ENCODE results near the gene ITGA8. TPM values are rescaled to one million over a fixed set of nuclear protein-coding genes. Genes with fewer than 3 reads are reported as not detected.

ITGA8 gene
- polyA plus RNA-seq, 1 donor (not counting 4 experiments of a cell fraction or from before 2014, with no cell fraction given) = not detected

GRCh38 chr10:15627617-15628196 is 92.0 kb downstream of the ITGA8 start:
- Histone ChIP-seq H3K9me3 (ENCODE audit: control insufficient read depth, low read depth, low read length) (no peaks in the 10 kb centered on the region), H3K79me2 (ENCODE audit: control insufficient read depth, insufficient read depth, low read length) (no peaks in the 10 kb centered on the region), H4K20me1 (ENCODE audit: control insufficient read depth, extremely low read depth, insufficient read depth, low read length) (no peaks in the 10 kb centered on the region), H3K9ac (ENCODE audit: control insufficient read depth, extremely low read depth, insufficient read depth, low read length) (no peak overlapping the region), H3K4me3 (ENCODE audit: control insufficient read depth in 2 of 3, extremely low read depth in 1 of 3, insufficient read depth in 2 of 3, low read depth in 1 of 3, low read length in 3 of 3) (no peak overlapping the region), H2AFZ (ENCODE audit: control insufficient read depth, low read length) (no peak overlapping the region), H3K9me1 (ENCODE audit: control insufficient read depth, extremely low read depth, insufficient read depth, low read length) (no peaks in the 10 kb centered on the region), H3K27ac (ENCODE audit: control insufficient read depth, insufficient read depth, low read length) (no peak overlapping the region), H3K4me1 (ENCODE audit: control insufficient read depth, extremely low read depth, insufficient read depth, low read length) (no peaks in the 10 kb centered on the region), H3K4me2 (ENCODE audit: control insufficient read depth, extremely low read depth, insufficient read depth, low read depth, low read length) (no peak overlapping the region), H3K27me3 (ENCODE audit: control insufficient read depth, extremely low read depth, insufficient read depth, low read length) (no peaks in the 10 kb centered on the region), H3K36me3 (ENCODE audit: control insufficient read depth in 2 of 2, extremely low read depth in 1 of 2, insufficient read depth in 2 of 2, low read length in 2 of 2) (no peaks in the 10 kb centered on the region)
- no peak for FAIRE-seq
- dilution Hi-C loops (cut with MboI; ENCODE audit: extremely low pct_ligation_motif_present, low sequenced_read_pairs) = no loop called here
- DNase-seq (ENCODE audit: low read depth, low spot score) = no peak
- TF ChIP-seq, protein P1, sequence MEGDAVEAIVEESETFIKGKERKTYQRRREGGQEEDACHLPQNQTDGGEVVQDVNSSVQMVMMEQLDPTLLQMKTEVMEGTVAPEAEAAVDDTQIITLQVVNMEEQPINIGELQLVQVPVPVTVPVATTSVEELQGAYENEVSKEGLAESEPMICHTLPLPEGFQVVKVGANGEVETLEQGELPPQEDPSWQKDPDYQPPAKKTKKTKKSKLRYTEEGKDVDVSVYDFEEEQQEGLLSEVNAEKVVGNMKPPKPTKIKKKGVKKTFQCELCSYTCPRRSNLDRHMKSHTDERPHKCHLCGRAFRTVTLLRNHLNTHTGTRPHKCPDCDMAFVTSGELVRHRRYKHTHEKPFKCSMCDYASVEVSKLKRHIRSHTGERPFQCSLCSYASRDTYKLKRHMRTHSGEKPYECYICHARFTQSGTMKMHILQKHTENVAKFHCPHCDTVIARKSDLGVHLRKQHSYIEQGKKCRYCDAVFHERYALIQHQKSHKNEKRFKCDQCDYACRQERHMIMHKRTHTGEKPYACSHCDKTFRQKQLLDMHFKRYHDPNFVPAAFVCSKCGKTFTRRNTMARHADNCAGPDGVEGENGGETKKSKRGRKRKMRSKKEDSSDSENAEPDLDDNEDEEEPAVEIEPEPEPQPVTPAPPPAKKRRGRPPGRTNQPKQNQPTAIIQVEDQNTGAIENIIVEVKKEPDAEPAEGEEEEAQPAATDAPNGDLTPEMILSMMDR (optimal IDR thresholded peaks at IDR 0.05 in 1 of 3, IDR thresholded peaks at IDR 0.05 in 1 of 3, conservative IDR thresholded peaks at IDR 0.05 in 1 of 3; ENCODE audit: extremely low read depth in 1 of 3, insufficient read depth in 2 of 3, low read length in 3 of 3) = no peak
- TF ChIP-seq EZH2 (IDR thresholded peaks at IDR 0.05; ENCODE audit: low read length) = no peak

GRCh38 chr10:15626937-15627336 is 92.8 kb downstream of the ITGA8 start:
- Histone ChIP-seq H3K79me2 (ENCODE audit: control insufficient read depth, insufficient read depth, low read length) (no peaks in the 10 kb centered on the region), H3K27ac (ENCODE audit: control insufficient read depth, insufficient read depth, low read length) (no peak overlapping the region), H3K27me3 (ENCODE audit: control insufficient read depth, extremely low read depth, insufficient read depth, low read length) (no peaks in the 10 kb centered on the region), H3K4me1 (ENCODE audit: control insufficient read depth, extremely low read depth, insufficient read depth, low read length) (no peaks in the 10 kb centered on the region), H3K9ac (ENCODE audit: control insufficient read depth, extremely low read depth, insufficient read depth, low read length) (no peak overlapping the region), H3K9me1 (ENCODE audit: control insufficient read depth, extremely low read depth, insufficient read depth, low read length) (no peaks in the 10 kb centered on the region), H2AFZ (ENCODE audit: control insufficient read depth, low read length) (no peak overlapping the region), H3K4me2 (ENCODE audit: control insufficient read depth, extremely low read depth, insufficient read depth, low read depth, low read length) (no peak overlapping the region), H4K20me1 (ENCODE audit: control insufficient read depth, extremely low read depth, insufficient read depth, low read length) (no peaks in the 10 kb centered on the region), H3K9me3 (ENCODE audit: control insufficient read depth, low read depth, low read length) (no peaks in the 10 kb centered on the region), H3K36me3 (ENCODE audit: control insufficient read depth in 2 of 2, extremely low read depth in 1 of 2, insufficient read depth in 2 of 2, low read length in 2 of 2) (no peaks in the 10 kb centered on the region), H3K4me3 (ENCODE audit: control insufficient read depth in 2 of 3, extremely low read depth in 1 of 3, insufficient read depth in 2 of 3, low read depth in 1 of 3, low read length in 3 of 3) (no peak overlapping the region)
- TF ChIP-seq, protein P1 (optimal IDR thresholded peaks at IDR 0.05 in 1 of 3, IDR thresholded peaks at IDR 0.05 in 1 of 3, conservative IDR thresholded peaks at IDR 0.05 in 1 of 3; ENCODE audit: extremely low read depth in 1 of 3, insufficient read depth in 2 of 3, low read length in 3 of 3) = no peak
- no peak for TF ChIP-seq EZH2 (IDR thresholded peaks at IDR 0.05; ENCODE audit: low read length)
- dilution Hi-C loops (cut with MboI; ENCODE audit: extremely low pct_ligation_motif_present, low sequenced_read_pairs) = no loop called here
- FAIRE-seq = no peak
- DNase-seq (ENCODE audit: low read depth, low spot score) = no peak
